GM10847 (cell line): ENCODE results near the gene OR5AR1.

Experiments used
- POLR2A ChIP-seq: IDR thresholded peaks from 2 replicates; pipeline ENCODE4 v1.6.1; 2011; ENCODE audit not compliant: insufficient read length; ENCODE audit errors: extremely low read depth

The OR5AR1 gene

DNA sequence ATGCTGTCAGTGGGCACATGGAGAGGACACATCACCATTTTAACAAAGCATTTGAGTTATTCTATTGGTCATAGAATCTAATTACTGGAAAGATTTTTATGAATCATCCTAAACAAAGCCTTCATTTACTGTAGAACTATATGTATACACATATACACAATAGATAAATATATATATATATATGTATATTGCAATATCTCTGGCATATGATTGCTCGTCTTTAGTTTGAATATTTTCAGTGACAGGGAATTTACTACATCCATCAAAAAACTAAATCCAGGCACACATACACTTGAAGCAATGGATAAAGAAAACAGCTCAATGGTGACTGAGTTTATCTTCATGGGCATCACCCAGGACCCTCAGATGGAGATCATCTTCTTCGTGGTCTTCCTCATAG lies at the start of gene OR5AR1:
Gene OR5AR1 (plus strand): TSS at position 301 of the 400 bp plus-strand sequence. CDS start 0 bp downstream, at position 301.
- no peak for TF ChIP-seq POLR2A

DNA sequence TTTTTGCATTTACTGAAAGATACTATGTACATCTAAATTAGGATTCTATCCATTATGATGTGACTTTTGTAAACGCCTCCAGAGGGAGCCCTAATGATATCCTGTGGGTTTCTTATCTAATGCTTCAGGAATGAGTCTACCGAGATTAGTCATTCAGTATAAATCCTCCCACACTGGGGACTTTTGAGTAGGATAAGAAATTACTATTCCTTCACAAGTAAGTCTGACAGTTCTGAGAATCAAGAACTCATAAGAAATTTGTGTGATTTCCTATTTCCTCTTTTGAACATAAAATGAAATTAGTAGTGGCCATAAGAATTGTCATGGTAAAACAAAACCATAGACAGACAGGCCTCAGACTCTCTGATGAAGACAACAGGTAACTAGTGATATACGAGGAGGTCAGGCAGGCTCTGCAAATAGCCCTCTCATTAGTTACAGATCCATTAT lies 38.8 kb upstream of the OR5AR1 start:
- TF ChIP-seq POLR2A, result no peak

DNA sequence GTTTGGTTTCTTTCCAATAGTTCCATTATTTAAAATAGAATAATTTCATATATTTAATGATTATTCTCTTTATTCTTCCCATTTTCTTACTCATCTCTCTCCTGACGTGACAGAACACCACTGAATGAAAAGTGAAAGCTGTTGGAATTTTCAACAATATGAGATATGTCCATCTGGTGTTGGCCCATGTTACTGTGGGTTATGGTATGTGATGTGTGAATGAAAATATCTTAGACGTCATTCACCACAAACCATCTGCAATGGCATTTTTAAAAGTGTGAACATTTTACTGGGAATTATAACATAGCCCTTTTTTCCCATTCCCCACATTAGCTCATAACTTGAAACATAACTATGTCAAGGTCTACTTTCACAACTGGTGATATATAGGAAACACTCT lies 37.5 kb upstream of the OR5AR1 start:
- TF ChIP-seq POLR2A, result no peak

GRCh38 chr11:56632329-56632728 lies 31.2 kb upstream of the OR5AR1 start:
- TF ChIP-seq POLR2A, result no peak

- TF ChIP-seq POLR2A, result no peak
Observed at GRCh38 chr11:56636861-56637260, 26.6 kb upstream of the OR5AR1 start.

DNA sequence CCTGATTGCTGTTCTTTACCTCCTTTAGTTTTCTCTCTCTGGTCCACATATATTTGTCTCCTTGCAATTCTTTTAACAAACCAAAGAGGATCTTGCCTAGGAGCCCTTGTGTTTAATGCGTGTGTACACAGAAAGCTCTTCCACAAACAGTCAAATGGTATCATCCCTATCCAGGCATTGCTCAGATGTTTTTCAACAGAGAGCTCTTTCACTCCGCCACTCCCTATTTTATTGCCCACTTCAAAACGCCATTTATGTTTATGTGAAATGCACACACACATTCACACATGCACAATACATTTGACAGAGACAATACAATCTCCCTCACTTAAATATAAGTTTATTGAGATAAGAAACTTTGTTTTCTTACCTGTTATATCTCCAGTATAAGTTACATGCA lies 26.0 kb upstream of the OR5AR1 start:
- TF ChIP-seq POLR2A, result no peak

DNA sequence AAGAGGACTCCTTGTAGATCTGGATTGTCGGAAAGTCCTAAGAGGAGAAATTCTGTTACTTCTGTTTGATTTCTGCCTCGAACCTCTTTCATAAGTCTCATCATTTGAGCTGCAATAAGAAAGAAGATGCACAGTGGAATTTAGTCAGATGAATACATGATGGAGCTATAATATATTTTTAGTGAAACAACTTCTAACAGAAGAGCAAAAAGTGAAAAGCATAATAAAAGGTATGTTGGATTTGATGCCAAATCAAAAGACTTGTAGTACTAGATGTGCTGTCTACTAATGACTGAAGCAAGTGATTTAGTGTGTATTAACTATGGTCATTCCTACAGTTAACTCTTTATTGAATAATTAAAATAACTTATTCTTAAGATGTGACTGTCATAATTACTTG lies 21.1 kb upstream of the OR5AR1 start, which contains the start of gene OR5AP2:
Gene OR5AP2 (minus strand): TSS at position 101 of the 400 bp plus-strand sequence. CDS start 0 bp downstream, at position 101.
- no peak for TF ChIP-seq POLR2A

DNA sequence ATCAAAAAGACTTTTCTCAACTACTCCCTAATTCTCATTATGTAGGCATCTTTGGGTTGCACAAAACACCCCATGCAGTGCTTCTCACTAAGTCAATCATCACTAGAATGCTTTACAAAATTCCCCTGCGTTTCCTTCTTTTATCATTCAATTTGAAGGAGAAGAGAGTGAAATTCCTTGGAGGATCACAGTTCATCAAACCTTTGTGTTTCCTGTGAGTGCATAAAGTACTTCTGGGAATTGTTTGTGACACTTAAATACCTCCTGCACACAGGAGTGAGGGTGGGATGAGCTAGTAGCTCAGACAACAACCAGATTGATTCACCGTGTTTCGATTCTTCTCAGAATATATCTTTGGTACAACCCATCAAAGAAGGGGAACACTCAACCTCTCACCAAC lies 3.7 kb upstream of the OR5AR1 start:
- TF ChIP-seq POLR2A, result no peak

DNA sequence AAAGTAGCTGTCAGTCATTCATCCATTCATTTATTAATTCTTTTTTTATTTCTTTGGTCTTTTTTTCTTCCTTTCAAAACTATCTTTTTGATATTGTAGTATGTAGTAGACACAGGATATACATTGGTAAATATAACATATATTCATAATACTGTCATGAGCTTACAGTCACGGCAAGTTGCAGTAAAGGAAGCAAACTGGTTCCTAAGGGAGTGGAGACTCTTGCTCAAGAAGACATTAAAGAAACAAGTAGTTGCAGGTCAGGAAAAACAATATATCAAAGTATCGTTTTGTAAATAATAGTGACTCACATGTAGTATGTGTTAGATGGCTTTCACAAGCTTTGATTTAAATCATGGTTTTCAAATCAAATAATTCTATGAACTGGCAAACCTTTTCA lies 7.5 kb downstream of the OR5AR1 start:
- no peak for TF ChIP-seq POLR2A

DNA sequence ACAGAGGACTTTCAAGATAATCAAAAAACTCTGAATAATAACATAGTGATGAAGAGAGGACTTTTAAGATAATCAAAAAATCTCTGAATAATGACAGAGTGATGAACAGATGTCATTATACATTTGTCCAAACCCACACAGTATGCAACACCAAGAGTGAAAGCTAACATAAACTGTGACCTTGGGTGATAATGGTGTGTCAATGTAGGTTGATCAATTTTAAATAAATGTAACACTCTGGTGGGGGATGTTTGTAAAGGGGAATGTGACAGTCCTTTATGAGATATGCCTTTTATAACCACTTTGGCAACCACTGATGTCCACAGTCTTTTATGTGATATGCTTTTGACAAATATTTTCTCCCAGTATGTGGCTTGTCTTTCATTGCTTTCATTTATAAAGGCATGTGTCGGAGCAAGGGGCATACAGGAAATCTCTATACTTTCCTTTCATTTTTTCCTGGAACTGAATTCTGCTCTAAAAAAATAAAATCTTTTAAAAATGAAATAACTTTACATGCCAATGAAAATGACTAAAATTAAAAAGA lies 25.1 kb downstream of the OR5AR1 start:
- TF ChIP-seq POLR2A, result no peak

GRCh38 chr11:56693428-56693827 lies 29.9 kb downstream of the OR5AR1 start:
- TF ChIP-seq POLR2A, result no peak

GRCh38 chr11:56698795-56699194 lies 35.3 kb downstream of the OR5AR1 start, which contains the start of gene OR9G1:
TSS of gene OR9G1 (plus strand) at chr11:56699095. CDS start at chr11:56700388, 1,293 bp downstream.
- TF ChIP-seq POLR2A, result no peak

DNA sequence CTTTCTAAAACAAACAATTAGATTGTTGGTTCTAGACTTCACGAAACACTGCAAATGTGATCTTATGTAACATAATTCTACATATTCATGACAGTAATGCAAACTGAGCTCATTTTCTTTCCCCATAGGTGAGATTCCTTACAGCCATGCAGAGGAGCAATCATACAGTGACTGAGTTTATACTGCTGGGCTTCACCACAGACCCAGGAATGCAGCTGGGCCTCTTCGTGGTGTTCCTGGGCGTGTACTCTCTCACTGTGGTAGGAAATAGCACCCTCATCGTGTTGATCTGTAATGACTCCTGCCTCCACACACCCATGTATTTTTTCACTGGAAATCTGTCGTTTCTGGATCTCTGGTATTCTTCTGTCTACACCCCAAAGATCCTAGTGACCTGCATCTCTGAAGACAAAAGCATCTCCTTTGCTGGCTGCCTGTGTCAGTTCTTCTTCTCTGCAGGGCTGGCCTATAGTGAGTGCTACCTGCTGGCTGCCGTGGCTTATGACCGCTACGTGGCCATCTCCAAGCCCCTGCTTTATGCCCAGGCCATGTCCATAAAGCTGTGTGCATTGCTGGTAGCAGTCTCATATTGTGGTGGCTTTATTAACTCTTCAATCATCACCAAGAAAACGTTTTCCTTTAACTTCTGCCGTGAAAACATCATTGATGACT lies 36.9 kb downstream of the OR5AR1 start:
- no peak for TF ChIP-seq POLR2A

DNA sequence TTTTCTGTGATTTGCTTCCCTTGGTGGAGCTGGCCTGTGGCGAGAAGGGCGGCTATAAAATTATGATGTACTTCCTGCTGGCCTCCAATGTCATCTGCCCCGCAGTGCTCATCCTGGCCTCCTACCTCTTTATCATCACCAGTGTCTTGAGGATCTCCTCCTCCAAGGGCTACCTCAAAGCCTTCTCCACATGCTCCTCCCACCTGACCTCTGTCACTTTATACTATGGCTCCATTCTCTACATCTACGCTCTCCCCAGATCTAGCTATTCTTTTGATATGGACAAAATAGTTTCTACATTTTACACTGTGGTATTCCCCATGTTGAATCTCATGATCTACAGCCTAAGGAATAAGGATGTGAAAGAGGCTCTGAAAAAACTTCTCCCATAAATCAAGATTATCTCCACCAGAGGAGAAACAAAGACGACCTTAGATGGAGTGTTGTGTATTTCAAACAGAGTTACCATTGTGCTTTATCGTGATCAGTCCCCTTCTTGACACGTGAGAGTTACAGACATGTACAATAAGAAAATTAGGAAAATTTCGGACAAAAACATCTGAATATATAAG lies 37.5 kb downstream of the OR5AR1 start:
- no peak for TF ChIP-seq POLR2A

DNA sequence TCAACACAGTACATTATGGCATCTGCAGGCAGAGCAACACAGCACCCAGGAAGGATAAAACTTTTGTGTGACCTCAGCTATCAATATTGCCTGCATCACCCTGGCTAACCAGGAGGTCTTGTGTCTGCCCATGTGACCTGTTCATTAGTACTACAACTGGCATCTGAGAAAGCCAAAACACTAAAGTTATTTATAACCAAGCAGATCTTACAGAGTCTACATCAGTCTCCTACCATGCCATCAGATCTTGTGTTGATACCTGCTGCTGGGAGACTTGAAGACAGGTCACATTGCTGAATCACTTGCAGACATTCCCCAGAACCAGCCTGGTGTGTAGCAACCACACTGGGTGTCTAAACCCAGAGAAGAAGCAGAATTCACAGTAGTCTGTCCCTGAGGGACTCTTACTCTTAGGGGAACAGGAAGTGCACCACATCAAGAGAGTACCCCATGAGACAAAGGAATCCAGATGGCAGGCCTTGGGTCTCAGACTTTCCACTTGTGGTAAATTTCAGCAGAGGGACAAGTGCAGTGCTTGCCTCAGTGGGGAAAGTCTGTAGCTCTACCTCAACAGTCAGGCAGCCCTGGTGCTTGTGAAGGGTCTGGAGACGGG lies 42.4 kb downstream of the OR5AR1 start:
- TF ChIP-seq POLR2A, result no peak

DNA sequence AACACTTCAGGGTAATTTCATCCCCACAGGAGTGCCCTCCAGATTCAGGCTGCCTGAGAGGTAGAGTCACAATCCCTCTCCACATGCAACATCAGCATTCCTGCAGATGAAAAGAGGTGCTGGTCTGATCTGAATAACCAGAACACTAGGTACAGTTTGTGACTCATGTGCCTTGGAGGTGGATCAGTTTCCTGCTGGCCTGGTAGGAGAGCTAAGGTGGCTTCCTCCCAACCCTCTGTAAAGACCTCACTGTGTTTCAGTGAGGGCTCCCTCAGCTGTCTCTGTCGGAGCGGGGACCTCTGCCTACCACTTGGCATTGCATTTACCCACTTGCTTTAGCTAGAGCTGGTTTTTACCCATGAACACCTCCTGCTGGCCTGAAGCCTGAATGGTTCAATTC lies 43.0 kb downstream of the OR5AR1 start:
- TF ChIP-seq POLR2A, result no peak
